Stimulated activated CD4-positive, alpha-beta T cell treated with anti-CD3 and anti-CD28 coated beads, Interleukin-15, amount 100 ng/mL, for 48 hours (primary cell): ENCODE measurements around the gene RNU2-63P.
"Not testable (repeated sequence)": the region's sequence is repeated elsewhere in the genome, so short reads cannot be mapped to it uniquely, and the experiment has no call there.

ENCODE experiments used
- DNase-seq, 2 donors: peaks; one replicate each; pipeline ENCODE4 v3.0.0-alpha.2; 2020; ENCODE audit warnings: low read depth in 2 of 2

The RNU2-63P gene

DNA sequence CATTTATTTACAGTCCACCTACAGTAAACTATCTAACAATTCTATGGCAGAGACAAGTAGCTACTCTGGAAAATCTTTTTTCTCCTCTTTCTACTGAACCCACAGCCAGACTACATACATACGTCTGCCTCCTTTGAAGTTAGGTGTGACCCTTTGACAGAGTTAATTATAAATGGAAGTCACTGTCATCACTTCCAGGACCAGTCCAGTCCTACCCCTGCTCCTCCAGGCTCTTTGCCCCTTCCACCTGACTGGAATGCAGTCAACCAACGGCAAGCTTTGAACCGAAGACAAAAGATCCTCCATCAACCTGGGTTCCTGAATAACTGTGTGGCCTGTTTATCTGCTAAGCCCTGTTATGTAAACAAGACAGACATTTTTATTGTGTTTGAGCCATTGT is 35.2 kb downstream of the RNU2-63P start:
- DNase-seq: not testable (repeated sequence)

DNA sequence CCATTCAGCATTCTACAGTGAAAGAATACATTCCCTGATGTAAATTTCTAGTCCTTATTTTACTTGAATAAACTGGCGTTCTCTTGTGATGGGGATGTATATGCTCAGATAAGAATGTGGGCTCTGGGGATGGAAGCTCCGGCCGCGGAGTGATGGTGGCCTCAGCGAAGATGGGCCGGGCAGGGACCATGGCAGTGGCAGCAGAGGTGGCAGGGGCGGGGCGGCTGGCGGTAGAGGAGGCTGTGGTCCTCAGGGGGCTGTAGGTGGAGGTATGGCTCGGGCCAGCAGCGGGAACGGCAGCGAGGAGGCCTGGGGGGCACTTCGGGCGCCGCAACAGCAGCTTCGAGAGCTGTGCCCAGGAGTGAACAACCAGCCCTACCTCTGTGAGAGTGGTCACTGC is 44.0 kb downstream of the RNU2-63P start:
- not testable (repeated sequence) for DNase-seq
